Measurements from ENCODE around the gene UGT1A8.

UGT1A8 gene

GRCh38 chr2:233803994-233804393, 186.6 kb downstream of the UGT1A8 start:
- no peak for TF ChIP-seq CTCF (IDR thresholded peaks at IDR 0.05; ENCODE audit: low read depth, low read length, missing control alignments)
- DNase-seq, result no peak
- Histone ChIP-seq H3K27ac (no peak overlapping the region), H3K36me3 (replicated peaks) (no peaks in the 10 kb centered on the region), H3K4me3 (ENCODE audit: low read depth, low read length) (no peak overlapping the region), H3K27me3 (replicated peaks) (no peaks in the 10 kb centered on the region)
- in situ Hi-C loops (cut with HindIII; ENCODE audit: low pct_ligation_motif_present, low sequenced_read_pairs), result no loop called here

DNA sequence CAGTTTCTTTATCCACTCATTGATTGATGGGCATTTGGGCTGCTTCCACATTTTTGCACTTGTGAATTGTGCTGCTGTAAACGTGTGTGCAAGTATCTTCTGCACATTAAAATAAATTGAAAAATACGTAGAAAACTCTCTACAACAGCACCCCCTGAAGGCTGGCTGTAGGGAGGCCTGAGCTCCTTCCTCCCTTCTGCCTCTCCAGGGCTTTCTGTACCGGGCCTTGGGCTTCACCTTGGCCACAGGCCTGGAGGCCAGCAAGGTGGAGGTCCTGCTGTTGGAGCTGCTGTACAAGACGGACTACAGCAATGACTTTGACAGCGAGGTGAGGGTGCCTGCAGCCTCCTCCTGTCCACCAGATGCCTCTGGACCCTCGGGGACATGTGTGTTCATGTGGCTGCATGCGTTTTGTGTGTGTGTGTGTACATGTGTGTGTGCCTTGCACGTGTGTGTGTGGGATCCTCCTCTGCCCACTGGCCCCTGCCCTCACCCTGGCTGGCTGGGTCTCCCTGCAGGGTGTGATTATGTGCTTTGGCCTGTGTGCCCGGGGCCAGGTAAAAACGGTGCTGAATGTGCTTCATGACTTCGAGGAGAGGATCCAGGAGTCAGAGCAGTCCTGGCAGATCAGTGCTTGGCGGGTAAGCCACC, 189.9 kb downstream of the UGT1A8 start:
- no peak overlapping the region for H3K27ac ChIP-seq
- in situ Hi-C loops (cut with HindIII; ENCODE audit: low pct_ligation_motif_present, low sequenced_read_pairs), result no loop called here
- DNase-seq, result no peak
- no peak overlapping the region for H3K4me3 ChIP-seq (ENCODE audit: low read depth, low read length)
- peak; percentile 23 for TF ChIP-seq CTCF (IDR thresholded peaks at IDR 0.05; ENCODE audit: low read depth, low read length, missing control alignments)
- no peaks in the 10 kb centered on the region for H3K36me3 ChIP-seq (replicated peaks)
- H3K27me3 ChIP-seq (replicated peaks), result no peaks in the 10 kb centered on the region

- no peak overlapping the region for H3K27ac ChIP-seq
- H3K36me3 ChIP-seq (replicated peaks), result no peaks in the 10 kb centered on the region
- in situ Hi-C loops (cut with HindIII; ENCODE audit: low pct_ligation_motif_present, low sequenced_read_pairs), result no loop called here
- H3K27me3 ChIP-seq (replicated peaks), result no peaks in the 10 kb centered on the region
- H3K4me3 ChIP-seq (ENCODE audit: low read depth, low read length), result no peak overlapping the region
- DNase-seq, result no peak
- TF ChIP-seq CTCF (IDR thresholded peaks at IDR 0.05; ENCODE audit: low read depth, low read length, missing control alignments), result no peak
Measured at GRCh38 chr2:233807966-233808935, 190.8 kb downstream of the UGT1A8 start.

GRCh38 chr2:233810385-233810784, 193.0 kb downstream of the UGT1A8 start:
- no peak for DNase-seq
- Histone ChIP-seq H3K27me3 (replicated peaks) (no peaks in the 10 kb centered on the region), H3K27ac (no peak overlapping the region), H3K36me3 (replicated peaks) (no peaks in the 10 kb centered on the region), H3K4me3 (ENCODE audit: low read depth, low read length) (no peak overlapping the region)
- in situ Hi-C loops (cut with HindIII; ENCODE audit: low pct_ligation_motif_present, low sequenced_read_pairs), result no loop called here
- no peak for TF ChIP-seq CTCF (IDR thresholded peaks at IDR 0.05; ENCODE audit: low read depth, low read length, missing control alignments)

DNA sequence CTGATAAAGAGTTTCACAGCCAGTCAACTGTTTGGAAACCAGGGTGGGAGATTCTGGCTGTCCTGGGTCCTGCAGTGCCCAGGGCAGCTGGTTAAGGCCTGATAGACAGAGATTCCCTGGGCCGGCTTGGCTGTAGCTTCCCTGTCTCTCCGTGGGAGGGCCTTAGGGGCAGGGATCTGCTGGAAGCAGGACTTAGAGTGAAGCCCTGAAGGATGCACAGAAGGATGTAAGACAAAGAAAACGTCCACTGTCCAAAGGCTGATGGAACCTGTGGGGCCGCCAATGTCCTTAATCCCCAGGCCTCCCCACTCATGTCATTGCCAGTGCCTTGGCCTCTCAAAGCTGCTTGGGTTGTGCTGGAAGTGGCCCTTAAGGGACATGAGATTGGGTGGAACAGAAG, 193.7 kb downstream of the UGT1A8 start:
- H3K27ac ChIP-seq, result no peak overlapping the region
- H3K36me3 ChIP-seq (replicated peaks), result no peaks in the 10 kb centered on the region
- no peak for TF ChIP-seq CTCF (IDR thresholded peaks at IDR 0.05; ENCODE audit: low read depth, low read length, missing control alignments)
- in situ Hi-C loops (cut with HindIII; ENCODE audit: low pct_ligation_motif_present, low sequenced_read_pairs), result no loop called here
- no peak for DNase-seq
- no peak overlapping the region for H3K4me3 ChIP-seq (ENCODE audit: low read depth, low read length)
- no peaks in the 10 kb centered on the region for H3K27me3 ChIP-seq (replicated peaks)
